Measurements from ENCODE around the gene S100A2. TPM values are rescaled to one million over a fixed set of nuclear protein-coding genes. Genes with fewer than 3 reads are reported as not detected.

S100A2 gene
- total RNA-seq, 1 donor from 2014 or later = 2.0 TPM

GRCh38 chr1:153610334-153610733 is 44.7 kb upstream of the S100A2 start:
- Mint-ChIP-seq H3K27ac (no peak overlapping the region), H3K9me3 (no peaks in the 10 kb centered on the region), H3K27me3 (no peaks in the 10 kb centered on the region), H3K36me3 (ENCODE audit: low read depth) (no peaks in the 10 kb centered on the region), H3K4me3 (no peak overlapping the region), H3K4me1 (peaks cover 16% of the 10 kb centered on the region)
- intact Hi-C loops (cut with micrococcal nuclease) = no loop called here
- ChIA-PET CTCF (interaction anchor here (0.9 kb wide), 1 partner anchor 10 kb away, joined by 4 read pairs; no protein-coding TSS in a partner anchor), POLR2A (no interaction called here)
- TF ChIP-seq CTCF (IDR thresholded peaks at IDR 0.05) = no peak
- DNase-seq = no peak
- no peak for ATAC-seq (ENCODE audit: low read depth)

GRCh38 chr1:153609585-153609907 is 43.9 kb upstream of the S100A2 start:
- DNase-seq = no peak
- Mint-ChIP-seq H3K4me1 (peaks cover 23% of the 10 kb centered on the region), H3K4me3 (no peak overlapping the region), H3K27me3 (no peaks in the 10 kb centered on the region), H3K9me3 (no peaks in the 10 kb centered on the region), H3K27ac (no peak overlapping the region), H3K36me3 (ENCODE audit: low read depth) (no peaks in the 10 kb centered on the region)
- intact Hi-C loops (cut with micrococcal nuclease) = no loop called here
- CTCF ChIA-PET = no interaction called here
- no peak for ATAC-seq (ENCODE audit: low read depth)
- TF ChIP-seq CTCF (IDR thresholded peaks at IDR 0.05) = no peak
- POLR2A ChIA-PET = no interaction called here

- no peaks in the 10 kb centered on the region for H3K9me3 Mint-ChIP-seq
Observed at GRCh38 chr1:153608742-153609584, 43.3 kb upstream of the S100A2 start.

GRCh38 chr1:153608089-153608682 is 42.5 kb upstream of the S100A2 start:
- ChIA-PET CTCF (interaction anchor here (1.0 kb wide), 1 partner anchor 97 kb away, joined by 3 read pairs; no protein-coding TSS in a partner anchor), POLR2A (interaction anchor here (1.4 to 2.3 kb wide), 2 partner anchors 9 to 10 kb away, joined by 3 to 10 read pairs; no protein-coding TSS in a partner anchor)
- H3K4me1 Mint-ChIP-seq = peaks cover 27% of the 10 kb centered on the region
- ATAC-seq (ENCODE audit: low read depth) (no peak), DNase-seq (no peak)
- intact Hi-C loops (cut with micrococcal nuclease) = no loop called here
- H3K36me3 Mint-ChIP-seq (ENCODE audit: low read depth) = no peaks in the 10 kb centered on the region
- H3K27ac Mint-ChIP-seq = no peak overlapping the region
- H3K27me3 Mint-ChIP-seq = no peaks in the 10 kb centered on the region
- TF ChIP-seq CTCF (IDR thresholded peaks at IDR 0.05) = no peak
- no peaks in the 10 kb centered on the region for H3K9me3 Mint-ChIP-seq
- H3K4me3 Mint-ChIP-seq = no peak overlapping the region

More at GRCh38 chr1:153608742-153609584, 43.3 kb upstream of the S100A2 start:
- H3K4me1 Mint-ChIP-seq = peaks cover 27% of the 10 kb centered on the region
- intact Hi-C loops (cut with micrococcal nuclease) = no loop called here
- no peaks in the 10 kb centered on the region for H3K27me3 Mint-ChIP-seq
- no peak for TF ChIP-seq CTCF (IDR thresholded peaks at IDR 0.05)
- no peak overlapping the region for H3K4me3 Mint-ChIP-seq
- DNase-seq (no peak), ATAC-seq (ENCODE audit: low read depth) (no peak)
- CTCF ChIA-PET = interaction anchor here (1.0 kb wide), 1 partner anchor 98 kb away, joined by 3 read pairs; no protein-coding TSS in a partner anchor
- H3K27ac Mint-ChIP-seq = no peak overlapping the region
- POLR2A ChIA-PET = interaction anchor here (2.3 kb wide), 1 partner anchor 10 kb away, joined by 10 read pairs; no protein-coding TSS in a partner anchor
- H3K36me3 Mint-ChIP-seq (ENCODE audit: low read depth) = no peaks in the 10 kb centered on the region

- Mint-ChIP-seq H3K9me3 (no peaks in the 10 kb centered on the region), H3K4me1 (peaks cover 30% of the 10 kb centered on the region), H3K27me3 (no peaks in the 10 kb centered on the region), H3K4me3 (no peak overlapping the region), H3K36me3 (ENCODE audit: low read depth) (no peaks in the 10 kb centered on the region), H3K27ac (no peak overlapping the region)
- ATAC-seq (ENCODE audit: low read depth) (no peak), DNase-seq (no peak)
- POLR2A ChIA-PET = interaction anchor here (1.4 to 2.3 kb wide), 2 partner anchors 8 to 11 kb away, joined by 3 to 10 read pairs; no protein-coding TSS in a partner anchor
- no peak for TF ChIP-seq CTCF (IDR thresholded peaks at IDR 0.05)
- CTCF ChIA-PET = no interaction called here
- intact Hi-C loops (cut with micrococcal nuclease) = no loop called here
Observed at GRCh38 chr1:153607381-153607780, 41.7 kb upstream of the S100A2 start.

Measured in activated B cell treated with CpG ODN at 0.5 μM for 24 hours (primary cell).